ELR (cell line): ENCODE results near the gene TIGD3.
A peak's percentile ranks its signal among the peaks of the same experiment; 100 is the strongest.
"Not testable (repeated sequence)": the region's sequence is repeated elsewhere in the genome, so short reads cannot be mapped to it uniquely, and the experiment has no call there.

Source experiments
- DNase-seq: peaks from one replicate; pipeline ENCODE4 v3.0.0-alpha.2; 2015; ENCODE audit warnings: low read depth

TIGD3 gene

GRCh38 chr11:65325435-65325834 is 29.1 kb upstream of the TIGD3 start:
- no peak for DNase-seq

- no peak for DNase-seq
Observed at GRCh38 chr11:65327021-65327420, 27.5 kb upstream of the TIGD3 start.

- no peak for DNase-seq
Observed at GRCh38 chr11:65329478-65329877, 25.1 kb upstream of the TIGD3 start.

GRCh38 chr11:65329944-65330403 is 24.6 kb upstream of the TIGD3 start:
- peak; percentile 96 for DNase-seq

GRCh38 chr11:65330544-65330943 is 24.0 kb upstream of the TIGD3 start:
- no peak for DNase-seq

GRCh38 chr11:65332591-65332990 is 22.0 kb upstream of the TIGD3 start:
- not testable (repeated sequence) for DNase-seq

GRCh38 chr11:65334696-65335295 is 19.8 kb upstream of the TIGD3 start:
- DNase-seq: peak; percentile 44

GRCh38 chr11:65338676-65339075 is 15.9 kb upstream of the TIGD3 start:
- DNase-seq: no peak

GRCh38 chr11:65340226-65340625 is 14.3 kb upstream of the TIGD3 start:
- DNase-seq: no peak

- DNase-seq: no peak
Observed at GRCh38 chr11:65341856-65342255, 12.7 kb upstream of the TIGD3 start.

- DNase-seq: no peak
Observed at GRCh38 chr11:65351511-65351910, 3.0 kb upstream of the TIGD3 start.

GRCh38 chr11:65352783-65353182 is 1.8 kb upstream of the TIGD3 start:
- peak; percentile 60 for DNase-seq

- DNase-seq: no peak
Observed at GRCh38 chr11:65353376-65353775, 1.2 kb upstream of the TIGD3 start.

- no peak for DNase-seq
Observed at GRCh38 chr11:65353900-65354264, 669 bp upstream of the TIGD3 start.

- DNase-seq: peak; percentile 27
Observed at GRCh38 chr11:65355013-65355775, 643 bp downstream of the TIGD3 start.

GRCh38 chr11:65355776-65356393 is 1.3 kb downstream of the TIGD3 start:
- peak; percentile 25 for DNase-seq

GRCh38 chr11:65356394-65356972 is 1.9 kb downstream of the TIGD3 start:
- no peak for DNase-seq

- DNase-seq: no peak
Observed at GRCh38 chr11:65357856-65358356, 3.4 kb downstream of the TIGD3 start.

GRCh38 chr11:65362320-65362931 is 7.9 kb downstream of the TIGD3 start:
- DNase-seq: no peak

GRCh38 chr11:65362966-65363365 is 8.4 kb downstream of the TIGD3 start:
- no peak for DNase-seq

GRCh38 chr11:65363770-65364169 is 9.2 kb downstream of the TIGD3 start:
- DNase-seq: no peak

- DNase-seq: peak; percentile 90
Observed at GRCh38 chr11:65366340-65366773, 11.8 kb downstream of the TIGD3 start.
